ENCODE measurements around the gene ADAM10. TPM values are rescaled to one million over a fixed set of nuclear protein-coding genes. Genes with fewer than 3 reads are reported as not detected.
A peak's percentile ranks its signal among the peaks of the same experiment; 100 is the strongest.
"Not testable (repeated sequence)": the region's sequence is repeated elsewhere in the genome, so short reads cannot be mapped to it uniquely, and the experiment has no call there.

The ADAM10 gene
- total RNA-seq, 1 donor from 2014 or later = 44.6 TPM

DNA sequence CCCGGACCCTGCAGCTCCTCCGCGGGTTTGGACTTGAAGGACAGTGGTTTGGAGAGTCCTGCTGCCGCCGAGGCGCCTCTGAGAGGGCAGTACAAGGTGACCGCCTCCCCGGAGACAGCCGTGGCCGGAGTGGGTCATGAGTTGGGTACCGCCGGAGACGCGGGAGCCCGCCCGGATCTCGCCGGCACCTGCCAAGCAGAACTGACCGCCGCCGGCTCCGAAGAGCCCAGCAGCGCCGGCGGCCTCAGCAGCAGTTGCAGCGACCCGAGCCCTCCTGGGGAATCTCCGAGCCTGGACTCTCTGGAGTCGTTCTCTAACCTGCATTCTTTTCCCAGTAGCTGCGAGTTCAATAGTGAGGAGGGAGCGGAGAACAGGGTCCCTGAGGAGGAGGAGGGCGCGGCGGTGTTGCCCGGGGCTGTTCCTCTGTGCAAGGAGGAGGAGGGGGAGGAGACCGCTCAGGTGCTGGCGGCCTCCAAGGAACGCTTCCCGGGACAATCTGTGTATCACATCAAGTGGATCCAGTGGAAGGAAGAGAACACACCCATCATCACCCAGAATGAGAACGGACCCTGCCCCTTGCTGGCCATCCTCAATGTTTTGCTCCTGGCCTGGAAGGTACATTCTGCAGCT is 22.2 kb upstream of the ADAM10 start:
- intact Hi-C loops (cut with DNase I) = loop anchor here (1.0 to 5.0 kb wide), 4 partner anchors 22 to 544 kb away; partner anchors contain the start of genes ADAM10 and SLTM
- peak in 1 of 2 donors; percentile 80 for DNase-seq (ENCODE audit: low spot score in 2 of 2)
- H3K4me1 ChIP-seq = peaks cover 3 to 25% of the 10 kb centered on the region in 2 donors

DNA sequence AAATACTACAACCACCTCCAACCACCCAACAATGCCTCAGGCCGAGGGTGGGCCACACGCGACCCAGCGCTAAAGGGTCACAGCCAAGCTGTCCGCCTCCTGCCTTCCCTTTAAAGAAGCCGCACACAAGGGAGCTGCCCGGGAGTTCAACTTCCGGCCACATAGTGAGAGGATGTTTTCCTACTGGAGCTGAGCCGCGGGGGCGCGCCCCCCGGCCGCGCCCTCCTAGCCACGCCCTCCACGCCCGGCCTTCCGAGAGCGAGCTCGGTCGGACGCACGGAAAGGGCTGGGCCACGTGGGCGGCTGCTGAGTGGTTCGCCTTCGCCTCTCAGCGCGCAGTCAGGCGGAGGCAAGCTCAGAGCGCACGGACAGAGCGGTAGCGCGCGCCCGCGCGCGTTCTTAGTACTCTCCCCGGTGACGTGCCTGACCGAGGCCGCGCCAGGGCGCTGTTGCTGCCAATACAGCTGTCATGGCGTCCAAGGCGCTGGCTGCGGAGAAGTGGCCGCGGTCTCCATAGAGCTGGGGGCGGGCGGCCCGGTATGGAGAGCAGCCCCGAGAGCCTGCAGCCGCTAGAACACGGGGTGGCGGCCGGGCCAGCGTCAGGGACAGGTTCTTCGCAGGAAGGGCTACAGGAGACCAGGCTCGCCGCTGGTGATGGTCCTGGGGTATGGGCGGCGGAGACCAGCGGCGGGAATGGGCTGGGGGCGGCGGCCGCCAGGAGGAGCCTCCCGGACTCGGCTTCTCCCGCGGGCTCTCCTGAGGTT is 21.5 kb upstream of the ADAM10 start, which contains the start of gene MINDY2:
MINDY2 (plus strand) TSS at position 446 of the 764 bp plus-strand sequence; CDS start at position 540, 94 bp downstream.
- TF ChIP-seq, protein P1, sequence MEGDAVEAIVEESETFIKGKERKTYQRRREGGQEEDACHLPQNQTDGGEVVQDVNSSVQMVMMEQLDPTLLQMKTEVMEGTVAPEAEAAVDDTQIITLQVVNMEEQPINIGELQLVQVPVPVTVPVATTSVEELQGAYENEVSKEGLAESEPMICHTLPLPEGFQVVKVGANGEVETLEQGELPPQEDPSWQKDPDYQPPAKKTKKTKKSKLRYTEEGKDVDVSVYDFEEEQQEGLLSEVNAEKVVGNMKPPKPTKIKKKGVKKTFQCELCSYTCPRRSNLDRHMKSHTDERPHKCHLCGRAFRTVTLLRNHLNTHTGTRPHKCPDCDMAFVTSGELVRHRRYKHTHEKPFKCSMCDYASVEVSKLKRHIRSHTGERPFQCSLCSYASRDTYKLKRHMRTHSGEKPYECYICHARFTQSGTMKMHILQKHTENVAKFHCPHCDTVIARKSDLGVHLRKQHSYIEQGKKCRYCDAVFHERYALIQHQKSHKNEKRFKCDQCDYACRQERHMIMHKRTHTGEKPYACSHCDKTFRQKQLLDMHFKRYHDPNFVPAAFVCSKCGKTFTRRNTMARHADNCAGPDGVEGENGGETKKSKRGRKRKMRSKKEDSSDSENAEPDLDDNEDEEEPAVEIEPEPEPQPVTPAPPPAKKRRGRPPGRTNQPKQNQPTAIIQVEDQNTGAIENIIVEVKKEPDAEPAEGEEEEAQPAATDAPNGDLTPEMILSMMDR (IDR thresholded peaks at IDR 0.05) = peak in 2 of 3 experiments; percentile 29 to 31
- intact Hi-C loops (cut with DNase I) = loop anchor here (1.0 to 5.0 kb wide), 4 partner anchors 22 to 544 kb away; partner anchors contain the start of genes ADAM10 and SLTM
- peak within 1 kb of the TSS; percentile 70 to 96 for H3K4me3 ChIP-seq
- H3K36me3 ChIP-seq = no peaks in the 10 kb centered on the region
- peaks cover 3 to 25% of the 10 kb centered on the region in 2 donors for H3K4me1 ChIP-seq
- H3K27me3 ChIP-seq = no peaks in the 10 kb centered on the region
- peak; percentile 93 to 99 for DNase-seq (ENCODE audit: low spot score in 2 of 2)
- peak within 1 kb of the TSS; percentile 92 to 99 for H3K27ac ChIP-seq
- H3K9me3 ChIP-seq = no peaks in the 10 kb centered on the region

More for the DNA sequence above, 22.2 kb upstream of the ADAM10 start:
- Histone ChIP-seq H3K4me3 (peak overlapping the region; percentile 70 to 96), H3K9me3 (no peaks in the 10 kb centered on the region), H3K27ac (peak overlapping the region; percentile 92 to 99), H3K27me3 (no peaks in the 10 kb centered on the region), H3K36me3 (no peaks in the 10 kb centered on the region)
- TF ChIP-seq, protein P1 (IDR thresholded peaks at IDR 0.05) = no peak

DNA sequence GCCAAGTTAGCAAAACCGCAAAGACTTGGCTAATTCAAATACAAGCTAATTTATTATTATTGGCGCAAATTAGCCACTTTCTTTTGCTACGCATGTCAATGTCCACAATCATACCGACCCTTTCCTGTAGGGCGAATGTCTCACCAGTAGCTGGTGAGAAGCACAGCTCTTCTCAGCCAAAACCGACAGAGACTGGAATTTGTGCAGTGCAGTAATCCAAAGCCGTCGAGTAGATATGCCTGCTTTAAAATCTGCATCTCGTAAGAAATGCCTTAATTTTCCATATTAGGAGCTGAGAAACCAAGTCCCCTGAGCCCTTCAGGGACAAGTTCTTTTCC is 21.0 kb upstream of the ADAM10 start:
- Histone ChIP-seq H3K4me1 (peaks cover 3 to 25% of the 10 kb centered on the region in 2 donors), H3K27me3 (no peaks in the 10 kb centered on the region), H3K4me3 (peak overlapping the region; percentile 70 to 96), H3K36me3 (no peaks in the 10 kb centered on the region), H3K27ac (peak overlapping the region; percentile 92 to 99), H3K9me3 (no peaks in the 10 kb centered on the region)
- intact Hi-C loops (cut with DNase I) = loop anchor here (5.0 kb wide), 1 partner anchor 543 kb away; no protein-coding TSS in a partner anchor
- TF ChIP-seq, protein P1 (IDR thresholded peaks at IDR 0.05) = no peak
- peak in 1 of 2 donors; percentile 78 for DNase-seq (ENCODE audit: low spot score in 2 of 2)

DNA sequence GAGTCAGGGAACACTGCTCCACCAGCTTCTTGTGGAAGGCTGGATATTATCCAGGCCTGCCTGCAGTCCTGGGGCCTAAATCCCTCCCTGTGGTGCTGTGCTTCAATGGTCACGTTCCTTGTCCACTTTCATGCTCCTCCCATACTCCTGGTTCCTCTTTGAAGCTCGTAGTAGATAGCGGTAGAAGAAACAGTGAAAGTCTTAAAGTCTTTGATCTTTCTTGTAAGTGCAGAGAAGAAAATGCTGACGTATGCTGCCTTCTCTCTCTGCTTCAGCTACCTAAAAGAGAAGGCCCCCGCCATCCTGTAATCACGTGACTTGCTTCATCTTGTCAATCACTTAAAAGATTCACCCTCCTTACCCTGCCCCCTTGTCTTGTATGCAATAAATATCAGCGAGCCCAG is 19.1 kb upstream of the ADAM10 start:
- H3K27me3 ChIP-seq; H3K36me3 ChIP-seq; H3K9me3 ChIP-seq; intact Hi-C loops (cut with DNase I); H3K4me3 ChIP-seq; DNase-seq (ENCODE audit: low spot score in 2 of 2); H3K27ac ChIP-seq: not testable (repeated sequence)
- H3K4me1 ChIP-seq = peaks cover 0 to 13% of the 10 kb centered on the region in 2 donors

DNA sequence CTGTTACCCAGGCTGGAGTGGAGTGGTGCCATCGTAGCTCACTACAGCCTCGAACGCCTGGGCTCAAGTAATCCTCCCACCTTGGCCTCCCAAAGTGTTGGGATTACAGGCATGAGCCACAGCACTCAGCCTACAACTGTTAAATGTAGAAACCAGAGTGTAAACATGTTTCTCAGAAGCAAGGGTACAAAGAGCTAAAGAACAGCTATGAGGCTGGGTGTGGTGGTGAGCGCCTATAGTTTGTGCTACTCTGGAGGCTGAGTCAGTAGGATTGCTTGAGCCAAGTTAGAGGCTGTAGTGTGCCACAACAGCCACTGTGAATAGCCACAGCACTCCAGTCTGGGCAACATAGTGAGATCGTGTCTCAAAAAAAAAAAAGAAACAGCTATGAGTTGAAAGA is 16.8 kb upstream of the ADAM10 start:
- no peak overlapping the region for H3K4me3 ChIP-seq
- no peaks in the 10 kb centered on the region for H3K27me3 ChIP-seq
- no peaks in the 10 kb centered on the region for H3K36me3 ChIP-seq
- intact Hi-C loops (cut with DNase I) = no loop called here
- no peak overlapping the region for H3K27ac ChIP-seq
- peaks cover 0 to 7% of the 10 kb centered on the region in 2 donors for H3K9me3 ChIP-seq
- DNase-seq (ENCODE audit: low spot score in 2 of 2) = no peak
- H3K4me1 ChIP-seq = peaks cover 0 to 3% of the 10 kb centered on the region in 2 donors
- TF ChIP-seq, protein P1 (IDR thresholded peaks at IDR 0.05) = no peak

DNA sequence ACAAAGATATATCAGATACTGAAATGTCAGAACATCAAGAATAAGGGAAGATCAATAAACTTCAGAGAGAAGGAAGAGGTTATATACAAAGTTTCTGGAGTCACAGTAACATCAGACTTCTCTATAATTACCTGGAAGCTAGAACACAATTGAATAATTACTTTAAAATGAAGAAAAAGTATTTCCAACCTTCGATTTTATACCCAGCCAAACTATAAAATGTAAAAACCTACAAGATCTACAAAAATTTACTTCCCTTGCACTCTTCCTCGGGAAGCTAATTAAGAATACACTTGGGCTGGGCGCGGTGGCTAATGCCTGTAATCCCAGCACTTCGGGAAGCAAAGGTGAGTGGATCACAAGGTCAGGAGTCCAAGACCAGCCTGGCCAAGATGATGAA is 15.0 kb upstream of the ADAM10 start:
- Histone ChIP-seq H3K36me3 (no peaks in the 10 kb centered on the region), H3K27me3 (no peaks in the 10 kb centered on the region), H3K4me3 (no peak overlapping the region), H3K9me3 (peaks cover 0 to 7% of the 10 kb centered on the region in 2 donors), H3K27ac (no peak overlapping the region), H3K4me1 (no peaks in the 10 kb centered on the region)
- TF ChIP-seq, protein P1 (IDR thresholded peaks at IDR 0.05) = no peak
- no peak for DNase-seq (ENCODE audit: low spot score in 2 of 2)
- intact Hi-C loops (cut with DNase I) = no loop called here
